ENCODE data around the gene XXYLT1.

XXYLT1 gene

GRCh38 chr3:195083659-195084058 is 187.3 kb downstream of the XXYLT1 start:
- H3K36me3 ChIP-seq (ENCODE audit: low read length), result no peaks in the 10 kb centered on the region
- no peaks in the 10 kb centered on the region for H3K79me2 ChIP-seq (ENCODE audit: insufficient read depth, low read length)
- H3K4me3 ChIP-seq (ENCODE audit: insufficient read depth, low read length, poor library complexity, severe bottlenecking), result no peak overlapping the region
- H3K9ac ChIP-seq (ENCODE audit: low read length), result no peak overlapping the region
- no peaks in the 10 kb centered on the region for H3F3A ChIP-seq (ENCODE audit: insufficient read depth)
- no peaks in the 10 kb centered on the region for H3K9me2 ChIP-seq (replicated peaks; ENCODE audit: insufficient read depth, low read length)
- no peak overlapping the region for H2AFZ ChIP-seq (ENCODE audit: low read depth, low read length, severe bottlenecking)
- H4K20me1 ChIP-seq (ENCODE audit: low read depth, low read length), result no peaks in the 10 kb centered on the region; the same call in 1 of the 2 replicates
- no peak overlapping the region for H3K4me2 ChIP-seq (ENCODE audit: low read depth, low read length, poor library complexity, severe bottlenecking)
- no peaks in the 10 kb centered on the region for H3K27me3 ChIP-seq (ENCODE audit: low read length)
- TF ChIP-seq CTCF (IDR thresholded peaks at IDR 0.05; ENCODE audit: insufficient read depth, low read length, poor library complexity, severe bottlenecking) (no peak), EZH2phosphoT487 (conservative IDR thresholded peaks at IDR 0.05; ENCODE audit: low read length) (no peak)
- no peak overlapping the region for H3K27ac ChIP-seq (ENCODE audit: low read depth, low read length)
- no peaks in the 10 kb centered on the region for H3K9me3 ChIP-seq (ENCODE audit: insufficient read depth, low read length)

- Histone ChIP-seq H3K9me2 (replicated peaks; ENCODE audit: insufficient read depth, low read length) (no peaks in the 10 kb centered on the region), H3K4me3 (ENCODE audit: insufficient read depth, low read length, poor library complexity, severe bottlenecking) (no peak overlapping the region), H3K9me3 (ENCODE audit: insufficient read depth, low read length) (no peaks in the 10 kb centered on the region), H3K27me3 (ENCODE audit: low read length) (no peaks in the 10 kb centered on the region), H3F3A (ENCODE audit: insufficient read depth) (no peaks in the 10 kb centered on the region), H3K36me3 (ENCODE audit: low read length) (no peaks in the 10 kb centered on the region), H3K79me2 (ENCODE audit: insufficient read depth, low read length) (no peaks in the 10 kb centered on the region), H4K20me1 (ENCODE audit: low read depth, low read length) (no peaks in the 10 kb centered on the region; the same call in 1 of the 2 replicates), H3K27ac (ENCODE audit: low read depth, low read length) (no peak overlapping the region), H2AFZ (ENCODE audit: low read depth, low read length, severe bottlenecking) (no peak overlapping the region), H3K4me2 (ENCODE audit: low read depth, low read length, poor library complexity, severe bottlenecking) (no peak overlapping the region), H3K9ac (ENCODE audit: low read length) (no peak overlapping the region)
- TF ChIP-seq CTCF (IDR thresholded peaks at IDR 0.05; ENCODE audit: insufficient read depth, low read length, poor library complexity, severe bottlenecking) (no peak), EZH2phosphoT487 (conservative IDR thresholded peaks at IDR 0.05; ENCODE audit: low read length) (no peak)
These were observed 188.1 kb downstream of the XXYLT1 start for GRCh38 chr3:195082811-195083210.

- Histone ChIP-seq H3K9ac (ENCODE audit: low read length) (no peak overlapping the region), H3K4me3 (ENCODE audit: insufficient read depth, low read length, poor library complexity, severe bottlenecking) (no peak overlapping the region), H3K79me2 (ENCODE audit: insufficient read depth, low read length) (no peaks in the 10 kb centered on the region), H3K36me3 (ENCODE audit: low read length) (no peaks in the 10 kb centered on the region), H2AFZ (ENCODE audit: low read depth, low read length, severe bottlenecking) (no peak overlapping the region), H3K9me2 (replicated peaks; ENCODE audit: insufficient read depth, low read length) (no peaks in the 10 kb centered on the region), H3K27me3 (ENCODE audit: low read length) (no peaks in the 10 kb centered on the region), H3K27ac (ENCODE audit: low read depth, low read length) (no peak overlapping the region), H3F3A (ENCODE audit: insufficient read depth) (no peaks in the 10 kb centered on the region), H4K20me1 (ENCODE audit: low read depth, low read length) (no peaks in the 10 kb centered on the region; the same call in 1 of the 2 replicates), H3K4me2 (ENCODE audit: low read depth, low read length, poor library complexity, severe bottlenecking) (no peak overlapping the region), H3K9me3 (ENCODE audit: insufficient read depth, low read length) (no peaks in the 10 kb centered on the region)
- no peak for TF ChIP-seq CTCF (IDR thresholded peaks at IDR 0.05; ENCODE audit: insufficient read depth, low read length, poor library complexity, severe bottlenecking)
- TF ChIP-seq EZH2phosphoT487 (conservative IDR thresholded peaks at IDR 0.05; ENCODE audit: low read length), result no peak
These were observed 189.6 kb downstream of the XXYLT1 start for GRCh38 chr3:195081242-195081963.

Measured in SU-DHL-6 (cell line).